HL-60 (cell line): ENCODE data around the gene GREB1.

ENCODE experiments used
- DNase-seq, 2 experiments: peaks; one replicate each; pipeline ENCODE4 v3.0.0-alpha.2; 2010 to 2020; ENCODE audit warnings: low read depth in 1 of 2, low spot score in 1 of 2
- H3K27ac ChIP-seq: fragments of 250-450 bp; sonication (Bioruptor Pico); replicated peaks from 2 replicates; pipeline ENCODE4 v1.5.1; 2020; ENCODE audit warnings: mild to moderate bottlenecking, moderate library complexity
- H3K27me3 ChIP-seq: fragments of 250-450 bp; sonication (Bioruptor Pico); 2 replicates; pipeline ENCODE4 v1.5.1; 2021; ENCODE audit warnings: mild to moderate bottlenecking, moderate library complexity; ENCODE audit not compliant: insufficient read depth, poor library complexity, severe bottlenecking
- H3K4me3 ChIP-seq: replicated peaks from 2 replicates; pipeline ENCODE4 v1.5.1; 2011; ENCODE audit warnings: mild to moderate bottlenecking, control low read depth, low read length; ENCODE audit not compliant: insufficient read depth
- GABPA ChIP-seq: IDR thresholded peaks from 2 replicates; pipeline ENCODE4 v1.6.1; 2012; ENCODE audit warnings: low read depth
- POLR2AphosphoS5 ChIP-seq: IDR thresholded peaks from 2 replicates; pipeline ENCODE4 v1.6.1; 2012; ENCODE audit warnings: low read depth
- SPI1 ChIP-seq: IDR thresholded peaks from 2 replicates; pipeline ENCODE4 v1.6.1; 2012; ENCODE audit warnings: low read depth, mild to moderate bottlenecking, borderline replicate concordance
- TF ChIP-seq, protein P1 (sequence below): IDR thresholded peaks from one replicate; pipeline ENCODE4 v1.5.1; 2011; ENCODE audit warnings: low read length, control low read depth, inconsistent platforms; ENCODE audit not compliant: insufficient read depth
- TF ChIP-seq, protein P2 (sequence below): IDR thresholded peaks from 2 replicates; pipeline ENCODE4 v1.6.1; 2012; ENCODE audit warnings: low read depth; ENCODE audit not compliant: insufficient replicate concordance

GREB1 gene

DNA sequence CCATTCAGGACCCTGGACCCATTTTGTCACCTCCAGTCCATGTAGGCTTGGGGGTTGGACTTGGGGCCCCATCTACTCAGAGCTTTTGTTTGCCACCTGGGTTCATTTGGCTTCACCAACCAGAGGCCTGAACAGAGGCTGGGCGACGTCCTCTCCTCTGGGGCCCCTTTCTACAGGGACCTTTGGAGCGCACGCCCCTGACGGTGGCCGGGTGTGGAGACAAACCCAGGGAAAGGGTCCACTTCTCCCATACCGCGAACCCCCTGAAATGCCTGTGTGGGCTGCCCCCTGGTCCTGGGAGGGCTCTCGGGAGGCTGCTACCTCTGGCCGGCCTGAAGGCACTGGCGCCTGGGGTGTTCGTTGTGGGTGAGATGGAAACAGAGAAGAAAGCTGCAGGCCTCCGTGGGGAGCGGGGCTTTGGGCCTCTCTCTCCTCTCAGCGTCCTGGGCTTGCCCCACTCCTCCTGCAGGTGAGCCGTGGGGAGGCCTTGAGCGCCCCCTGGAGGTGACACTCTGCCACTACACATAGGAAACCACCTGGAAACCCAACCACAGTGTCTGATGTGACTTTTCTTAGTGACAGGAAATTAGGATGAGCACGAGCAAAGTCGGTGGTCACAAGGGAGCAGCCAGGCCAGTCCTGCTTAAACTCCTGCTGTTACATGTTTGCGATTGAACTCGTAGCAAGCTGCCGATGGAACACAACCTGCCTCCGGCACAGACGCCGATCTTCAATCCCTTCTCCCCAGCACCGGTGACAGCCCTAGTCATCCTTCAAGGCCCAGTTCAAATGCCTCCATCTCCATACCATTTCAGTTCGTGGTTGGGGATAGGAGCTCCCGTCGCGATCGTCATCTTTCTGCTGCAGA, 148.1 kb downstream of the GREB1 start:
- Histone ChIP-seq H3K27me3 (peaks cover 8% of the 10 kb centered on the region), H3K27ac (no peak overlapping the region), H3K4me3 (no peak overlapping the region)
- peak in 1 of 2 experiments; percentile 18 for DNase-seq
- no peak for TF ChIP-seq GABPA
- TF ChIP-seq, protein P1, sequence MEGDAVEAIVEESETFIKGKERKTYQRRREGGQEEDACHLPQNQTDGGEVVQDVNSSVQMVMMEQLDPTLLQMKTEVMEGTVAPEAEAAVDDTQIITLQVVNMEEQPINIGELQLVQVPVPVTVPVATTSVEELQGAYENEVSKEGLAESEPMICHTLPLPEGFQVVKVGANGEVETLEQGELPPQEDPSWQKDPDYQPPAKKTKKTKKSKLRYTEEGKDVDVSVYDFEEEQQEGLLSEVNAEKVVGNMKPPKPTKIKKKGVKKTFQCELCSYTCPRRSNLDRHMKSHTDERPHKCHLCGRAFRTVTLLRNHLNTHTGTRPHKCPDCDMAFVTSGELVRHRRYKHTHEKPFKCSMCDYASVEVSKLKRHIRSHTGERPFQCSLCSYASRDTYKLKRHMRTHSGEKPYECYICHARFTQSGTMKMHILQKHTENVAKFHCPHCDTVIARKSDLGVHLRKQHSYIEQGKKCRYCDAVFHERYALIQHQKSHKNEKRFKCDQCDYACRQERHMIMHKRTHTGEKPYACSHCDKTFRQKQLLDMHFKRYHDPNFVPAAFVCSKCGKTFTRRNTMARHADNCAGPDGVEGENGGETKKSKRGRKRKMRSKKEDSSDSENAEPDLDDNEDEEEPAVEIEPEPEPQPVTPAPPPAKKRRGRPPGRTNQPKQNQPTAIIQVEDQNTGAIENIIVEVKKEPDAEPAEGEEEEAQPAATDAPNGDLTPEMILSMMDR, result peak; percentile 60

DNA sequence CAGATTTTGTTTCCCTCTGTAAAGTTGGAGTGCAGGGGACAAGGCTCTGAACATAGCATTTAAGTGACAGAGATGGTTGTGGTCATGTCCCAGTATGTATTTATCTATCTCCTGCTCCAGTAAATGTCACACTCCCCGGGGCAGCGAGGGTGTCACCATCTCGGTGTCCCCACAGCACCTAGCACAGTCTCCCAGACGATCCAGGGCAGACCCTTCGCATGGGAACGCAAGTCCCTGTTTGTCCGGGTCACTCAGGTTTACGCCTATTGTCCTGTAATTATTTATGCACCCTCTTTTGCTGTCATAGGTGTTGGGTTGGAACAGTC, 148.7 kb downstream of the GREB1 start:
- Histone ChIP-seq H3K4me3 (no peak overlapping the region), H3K27ac (no peak overlapping the region)
- TF ChIP-seq GABPA (no peak), POLR2AphosphoS5 (no peak), SPI1 (no peak)
- TF ChIP-seq, protein P2, sequence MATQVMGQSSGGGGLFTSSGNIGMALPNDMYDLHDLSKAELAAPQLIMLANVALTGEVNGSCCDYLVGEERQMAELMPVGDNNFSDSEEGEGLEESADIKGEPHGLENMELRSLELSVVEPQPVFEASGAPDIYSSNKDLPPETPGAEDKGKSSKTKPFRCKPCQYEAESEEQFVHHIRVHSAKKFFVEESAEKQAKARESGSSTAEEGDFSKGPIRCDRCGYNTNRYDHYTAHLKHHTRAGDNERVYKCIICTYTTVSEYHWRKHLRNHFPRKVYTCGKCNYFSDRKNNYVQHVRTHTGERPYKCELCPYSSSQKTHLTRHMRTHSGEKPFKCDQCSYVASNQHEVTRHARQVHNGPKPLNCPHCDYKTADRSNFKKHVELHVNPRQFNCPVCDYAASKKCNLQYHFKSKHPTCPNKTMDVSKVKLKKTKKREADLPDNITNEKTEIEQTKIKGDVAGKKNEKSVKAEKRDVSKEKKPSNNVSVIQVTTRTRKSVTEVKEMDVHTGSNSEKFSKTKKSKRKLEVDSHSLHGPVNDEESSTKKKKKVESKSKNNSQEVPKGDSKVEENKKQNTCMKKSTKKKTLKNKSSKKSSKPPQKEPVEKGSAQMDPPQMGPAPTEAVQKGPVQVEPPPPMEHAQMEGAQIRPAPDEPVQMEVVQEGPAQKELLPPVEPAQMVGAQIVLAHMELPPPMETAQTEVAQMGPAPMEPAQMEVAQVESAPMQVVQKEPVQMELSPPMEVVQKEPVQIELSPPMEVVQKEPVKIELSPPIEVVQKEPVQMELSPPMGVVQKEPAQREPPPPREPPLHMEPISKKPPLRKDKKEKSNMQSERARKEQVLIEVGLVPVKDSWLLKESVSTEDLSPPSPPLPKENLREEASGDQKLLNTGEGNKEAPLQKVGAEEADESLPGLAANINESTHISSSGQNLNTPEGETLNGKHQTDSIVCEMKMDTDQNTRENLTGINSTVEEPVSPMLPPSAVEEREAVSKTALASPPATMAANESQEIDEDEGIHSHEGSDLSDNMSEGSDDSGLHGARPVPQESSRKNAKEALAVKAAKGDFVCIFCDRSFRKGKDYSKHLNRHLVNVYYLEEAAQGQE, result no peak

DNA sequence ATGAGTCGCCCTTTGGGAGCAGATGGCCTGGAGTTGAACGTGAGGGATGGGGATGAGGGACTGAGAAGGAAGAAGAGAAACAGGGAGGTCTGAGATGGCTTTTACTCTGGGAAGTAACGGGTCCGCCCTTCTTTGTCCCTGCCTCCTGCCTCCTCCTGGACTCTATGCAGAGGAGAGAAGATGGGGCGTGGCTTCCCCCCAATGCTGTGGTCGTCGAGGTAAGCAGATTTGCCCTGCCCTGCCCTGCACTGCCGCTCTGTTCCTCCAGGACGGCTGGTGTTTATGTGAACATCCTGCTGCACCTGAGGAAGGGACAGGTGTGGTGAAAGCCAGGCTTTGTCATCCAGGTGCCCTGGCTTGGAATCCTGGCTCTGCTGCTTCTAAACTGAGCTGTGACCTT, 149.6 kb downstream of the GREB1 start:
- TF ChIP-seq GABPA (no peak), POLR2AphosphoS5 (no peak), SPI1 (no peak)
- TF ChIP-seq, protein P2, result no peak
- TF ChIP-seq, protein P1, result no peak

More for the DNA sequence above, 148.7 kb downstream of the GREB1 start:
- no peak for DNase-seq
- H3K27me3 ChIP-seq, result peaks cover 2% of the 10 kb centered on the region

DNA sequence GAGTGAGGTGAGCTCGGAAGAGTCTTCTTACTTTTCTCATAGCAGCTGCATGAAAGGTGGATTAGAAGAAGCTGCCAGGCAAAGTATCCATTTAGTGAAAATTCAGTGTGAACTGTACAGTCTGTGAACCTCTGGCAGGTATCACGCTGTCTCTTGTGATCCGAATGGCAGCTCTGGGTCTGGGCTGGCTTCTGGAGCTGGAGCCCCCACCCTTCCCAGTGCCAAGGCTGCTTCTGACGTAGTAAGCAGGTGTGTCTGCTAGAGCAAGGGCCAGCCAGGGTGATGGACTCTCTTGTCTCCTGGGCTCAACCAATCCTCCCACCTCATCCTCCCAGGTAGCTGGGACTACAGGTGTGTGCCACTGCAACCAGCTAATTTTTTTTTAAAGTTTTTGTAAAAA, 150.1 kb downstream of the GREB1 start:
- H3K27ac ChIP-seq, result no peak overlapping the region
- no peak for DNase-seq
- H3K27me3 ChIP-seq, result no peaks in the 10 kb centered on the region
- no peak overlapping the region for H3K4me3 ChIP-seq
- no peak for TF ChIP-seq POLR2AphosphoS5
- TF ChIP-seq, protein P1, result no peak
- no peak for TF ChIP-seq GABPA
- no peak for TF ChIP-seq SPI1
- TF ChIP-seq, protein P2, result no peak

More for the DNA sequence above, 149.6 kb downstream of the GREB1 start:
- no peak for DNase-seq
- no peak overlapping the region for H3K4me3 ChIP-seq
- no peaks in the 10 kb centered on the region for H3K27me3 ChIP-seq
- no peak overlapping the region for H3K27ac ChIP-seq
